Epithelial cell of prostate (primary cell): ENCODE measurements around the gene CYP2R1.

Experiments used
- DNase-seq: peaks from one replicate; pipeline ENCODE4 v3.0.0-alpha.2; 2011; ENCODE audit warnings: low read depth, low spot score
- H3K27ac ChIP-seq: fragments of 450-650 bp; 2 replicates; pipeline ENCODE4 v1.5.1; 2017; ENCODE audit warnings: mild to moderate bottlenecking

Gene CYP2R1

DNA sequence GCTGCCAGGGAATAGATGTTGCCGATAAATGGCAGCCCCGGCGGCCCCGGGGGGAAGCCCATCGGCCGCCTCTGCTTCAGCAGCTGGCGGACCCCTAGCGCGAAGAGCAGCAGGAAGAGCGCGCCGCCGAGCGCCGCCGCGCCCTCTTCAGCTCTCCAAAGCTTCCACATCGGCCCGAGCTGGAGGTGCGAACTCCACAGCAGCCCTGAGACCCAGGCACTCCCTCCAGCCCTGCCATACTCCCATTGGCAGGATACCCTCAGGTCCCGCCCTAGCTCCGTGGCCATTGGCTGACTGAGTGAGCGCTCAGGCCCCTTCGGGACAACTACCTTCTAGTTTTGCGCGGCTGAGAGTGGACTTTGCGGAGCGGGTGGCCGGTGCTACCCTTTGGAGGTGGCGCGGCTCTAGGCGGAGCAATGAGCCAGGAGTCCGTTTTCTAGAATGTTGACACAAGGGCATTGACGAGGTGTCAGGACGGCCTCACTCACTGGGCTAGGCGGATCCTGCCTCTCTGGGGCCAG, at the start of gene CYP2R1:
Gene CYP2R1, minus strand, starts transcription at position 196 of the 521 bp plus-strand sequence. Its CDS starts 26 bp downstream, at position 170.
- peak; percentile 89 for DNase-seq
- H3K27ac ChIP-seq: peak within 1 kb of the TSS; percentile 85

GRCh38 chr11:14938936-14939335, 46.9 kb upstream of the CYP2R1 start:
- no peak for DNase-seq
- H3K27ac ChIP-seq: no peak overlapping the region

DNA sequence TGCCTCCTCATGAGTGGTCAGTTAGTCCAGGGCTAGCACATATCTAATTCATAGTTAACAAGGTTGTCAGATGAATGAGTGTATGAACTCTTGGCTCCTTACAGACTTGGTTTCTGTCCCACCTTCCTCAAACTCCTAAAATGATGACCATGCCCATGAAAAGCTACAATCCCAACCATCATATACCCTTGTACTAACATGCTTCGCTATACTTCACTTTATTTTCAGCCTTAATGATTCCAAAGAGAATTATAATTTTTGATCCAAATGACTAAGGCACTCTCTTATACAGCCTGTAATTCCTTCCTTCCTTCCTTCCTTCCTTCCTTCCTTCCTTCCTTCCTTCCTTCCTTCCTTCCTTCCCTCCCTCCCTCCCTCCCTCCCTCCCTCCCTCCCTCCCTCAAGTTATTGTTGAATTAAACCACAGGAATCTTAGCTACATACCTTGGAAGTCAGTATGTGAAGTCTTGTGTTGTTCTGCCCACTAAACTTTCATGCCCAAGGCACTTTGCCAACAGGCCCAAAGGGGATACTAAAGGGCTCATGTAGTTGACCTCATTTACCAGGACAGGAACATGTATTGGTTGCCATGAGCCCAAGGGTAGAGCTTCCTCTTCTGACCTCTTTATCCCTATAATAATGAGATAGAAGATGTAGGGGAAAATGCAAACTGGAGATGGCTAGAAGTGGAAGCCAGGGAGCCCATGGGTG, 42.8 kb upstream of the CYP2R1 start:
- no peak for DNase-seq
- H3K27ac ChIP-seq: no peak overlapping the region

DNA sequence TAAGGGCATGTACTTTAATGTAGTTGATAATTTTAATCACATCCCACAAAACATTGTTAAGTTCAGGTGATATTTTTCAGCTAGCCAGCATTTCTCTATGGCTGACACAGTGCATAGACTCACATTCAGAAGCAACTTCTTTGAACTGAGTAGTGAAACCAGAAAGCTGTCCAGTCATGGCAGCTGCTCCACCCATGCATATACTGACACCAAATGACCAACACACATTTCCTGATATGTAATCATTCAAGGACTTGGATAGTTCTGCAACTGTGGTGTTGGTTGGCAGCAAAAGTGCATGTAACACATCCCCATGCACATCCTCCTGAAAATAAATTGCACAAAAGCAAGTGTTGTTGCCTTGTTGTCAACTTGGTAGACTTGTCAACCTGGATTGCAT, 40.4 kb upstream of the CYP2R1 start:
- DNase-seq: no peak
- peak overlapping the region; percentile 21 for H3K27ac ChIP-seq

- no peak for DNase-seq
- no peak overlapping the region for H3K27ac ChIP-seq
Observed at GRCh38 chr11:14930369-14930768, 38.3 kb upstream of the CYP2R1 start.

GRCh38 chr11:14927146-14927545, 35.1 kb upstream of the CYP2R1 start:
- peak; percentile 37 for DNase-seq
- H3K27ac ChIP-seq: no peak overlapping the region

DNA sequence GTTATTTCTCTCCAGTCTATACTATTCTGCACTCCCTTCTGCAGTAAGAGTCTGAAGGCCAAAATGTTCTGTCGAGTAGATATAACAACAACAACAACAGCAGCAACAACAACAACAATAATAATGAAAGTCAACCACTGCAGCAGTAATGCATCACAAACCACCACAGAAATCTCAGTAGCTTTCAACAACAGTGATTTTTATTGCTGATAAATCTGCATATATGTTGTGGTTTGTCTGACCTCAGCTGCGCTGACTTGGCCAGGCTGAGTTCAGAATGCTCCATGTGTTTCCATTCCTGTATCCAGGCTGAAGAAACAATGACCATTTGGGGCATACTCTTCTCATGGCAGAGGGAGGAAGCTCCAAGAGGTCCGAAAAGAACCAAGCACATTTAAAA, 32.3 kb upstream of the CYP2R1 start:
- DNase-seq: no peak
- H3K27ac ChIP-seq: no peak overlapping the region

DNA sequence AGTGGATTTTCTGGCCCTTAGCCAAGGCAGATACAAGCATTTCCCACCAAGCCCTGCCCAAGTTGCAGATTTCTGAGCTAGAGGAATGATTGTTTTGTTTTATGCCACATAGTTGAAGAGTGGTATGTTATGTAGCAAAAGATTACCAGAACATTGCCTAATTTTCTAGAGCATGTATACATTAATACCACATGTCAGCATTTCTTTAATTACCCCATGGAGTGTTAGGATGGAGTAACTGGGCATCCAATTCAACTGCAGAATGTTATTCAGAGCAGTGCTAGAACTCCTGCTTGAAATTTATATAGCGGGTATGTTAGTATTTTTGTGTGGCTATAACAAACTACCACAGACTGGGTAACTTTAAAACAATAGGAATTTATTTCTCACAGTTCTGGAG, 24.4 kb upstream of the CYP2R1 start:
- H3K27ac ChIP-seq: no peak overlapping the region
- no peak for DNase-seq

- DNase-seq: no peak
Observed at GRCh38 chr11:14914536-14914935, 22.5 kb upstream of the CYP2R1 start.

DNA sequence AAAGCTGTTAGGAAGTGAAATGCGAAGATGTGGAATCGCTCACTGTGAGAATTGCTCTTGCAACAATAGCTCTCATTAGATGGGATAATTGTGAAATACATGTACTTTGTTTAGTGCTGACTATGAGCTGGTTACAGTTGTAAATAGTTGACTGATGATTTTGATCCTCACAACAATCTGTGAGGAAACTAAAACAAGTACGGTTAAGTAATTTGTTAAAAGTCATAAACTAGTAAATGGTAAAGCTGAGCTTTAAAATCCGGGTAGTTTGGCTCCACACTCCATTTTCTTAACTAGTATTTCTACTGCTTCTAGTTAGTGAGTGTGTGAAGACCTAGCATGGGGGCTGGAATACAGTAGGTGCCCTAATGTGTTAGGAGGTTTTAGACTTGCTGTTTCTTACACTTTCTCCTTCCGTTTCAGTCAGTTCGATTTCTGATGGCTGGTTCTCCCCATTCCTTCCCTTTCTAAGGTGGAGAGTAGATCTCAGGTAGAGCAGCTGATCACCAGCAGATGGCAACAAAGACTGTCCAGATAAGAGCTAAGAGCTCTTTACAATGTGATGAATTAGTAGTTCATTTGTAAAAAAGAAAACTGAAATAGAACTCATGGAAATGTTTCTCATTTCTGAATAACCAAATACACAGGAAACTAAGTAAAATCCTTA, 16.3 kb upstream of the CYP2R1 start:
- H3K27ac ChIP-seq: no peak overlapping the region
- no peak for DNase-seq

More at GRCh38 chr11:14914536-14914935, 22.5 kb upstream of the CYP2R1 start:
- H3K27ac ChIP-seq: no peak overlapping the region

DNA sequence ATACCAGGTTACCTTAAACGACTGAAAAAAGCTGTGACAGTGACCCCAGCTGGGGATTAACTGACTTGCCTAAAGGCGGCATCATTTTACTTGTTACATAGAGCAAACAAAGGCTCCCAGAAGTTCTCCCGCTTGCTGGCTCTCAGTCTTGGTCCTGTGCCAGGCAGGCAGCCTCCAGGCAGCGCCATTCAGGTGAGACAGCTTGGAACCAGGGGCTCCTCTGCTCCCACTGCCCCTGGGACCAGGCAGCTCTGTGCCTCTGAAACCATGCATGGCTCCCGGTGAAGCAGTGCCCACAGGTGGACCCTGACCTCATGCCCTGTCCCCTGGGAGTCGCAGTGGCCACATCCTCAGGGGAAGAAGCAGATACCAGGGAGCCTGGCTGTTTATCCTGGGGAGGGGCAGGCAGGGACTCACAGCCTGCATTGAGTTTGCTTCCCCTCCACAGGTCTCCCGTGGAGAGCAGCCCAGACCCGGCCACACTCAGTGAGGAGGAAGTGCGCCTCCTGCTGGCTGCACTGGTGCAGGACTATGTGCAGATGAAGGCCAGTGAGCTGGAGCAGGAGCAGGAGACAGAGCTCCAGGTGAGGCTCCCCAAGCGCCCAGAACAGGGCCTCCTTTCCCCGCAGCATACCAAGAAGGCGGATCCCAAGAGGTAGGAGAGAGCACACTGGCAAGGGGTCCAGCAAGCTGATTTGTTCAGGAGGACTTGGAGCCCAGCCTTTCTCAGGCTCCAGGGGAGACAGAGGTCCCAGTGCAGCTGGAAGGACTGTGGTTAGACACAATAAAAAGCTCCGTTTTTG, 15.6 kb upstream of the CYP2R1 start:
- no peak overlapping the region for H3K27ac ChIP-seq
- DNase-seq: no peak

DNA sequence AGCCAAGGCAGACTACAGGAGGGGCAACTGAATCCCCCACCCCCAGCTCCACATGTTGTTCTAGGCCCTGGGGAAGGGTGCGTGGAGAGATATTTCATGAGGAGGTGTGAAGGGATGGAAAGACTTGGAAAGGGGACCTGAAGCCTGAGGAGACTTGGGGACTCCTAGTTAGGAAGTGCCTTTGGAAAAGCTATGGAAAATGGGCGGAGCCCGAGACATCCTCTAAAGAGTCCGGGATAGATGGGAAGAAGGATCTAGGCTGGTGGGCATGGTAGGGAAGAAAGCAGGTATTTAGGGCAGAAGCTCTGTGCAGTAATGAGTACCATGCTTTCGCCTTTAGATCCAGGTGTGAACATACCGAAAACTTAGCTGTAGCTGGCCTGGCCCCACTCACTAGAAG, 15.0 kb upstream of the CYP2R1 start:
- no peak for DNase-seq
- no peak overlapping the region for H3K27ac ChIP-seq

DNA sequence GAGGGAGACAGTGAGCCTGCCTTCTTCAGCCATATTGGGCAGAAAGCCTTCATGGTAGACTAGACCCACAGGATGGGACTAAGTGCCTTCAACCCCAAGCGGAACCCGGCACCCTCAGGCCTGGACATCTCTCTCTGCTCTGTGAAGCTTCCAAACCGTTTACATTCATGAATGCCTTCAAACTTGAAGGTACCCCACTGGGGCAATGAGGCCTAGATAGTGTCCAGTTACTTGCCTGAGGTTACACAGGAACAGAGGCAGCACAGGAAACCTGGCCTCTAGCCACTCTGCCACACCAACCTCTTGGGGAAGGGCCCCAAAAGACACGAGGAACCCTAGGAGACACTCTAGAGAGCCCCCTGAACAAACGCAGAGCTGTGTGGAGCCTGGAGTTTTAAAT, 14.5 kb upstream of the CYP2R1 start:
- H3K27ac ChIP-seq: no peak overlapping the region
- no peak for DNase-seq

- DNase-seq: no peak
- no peak overlapping the region for H3K27ac ChIP-seq
Observed at GRCh38 chr11:14905104-14906033, 13.3 kb upstream of the CYP2R1 start.

DNA sequence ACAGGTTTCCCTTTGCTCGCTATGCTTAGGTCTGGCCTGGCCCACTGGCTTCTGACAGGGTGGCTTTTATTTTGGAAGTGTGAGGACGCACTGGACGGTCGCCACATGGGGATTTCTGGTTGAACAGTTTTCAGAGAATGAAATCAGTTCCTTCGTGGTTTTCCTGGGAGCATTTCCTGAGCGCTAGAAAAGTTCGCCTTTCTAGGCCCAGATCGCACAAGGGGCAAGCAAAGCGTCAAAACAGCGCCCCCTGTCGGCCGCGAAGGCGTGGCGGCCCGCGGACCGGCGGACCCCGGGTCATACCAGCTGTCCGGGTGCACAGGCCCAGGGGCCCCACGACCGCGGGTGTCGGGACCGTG, 12.7 kb upstream of the CYP2R1 start:
- H3K27ac ChIP-seq: no peak overlapping the region
- no peak for DNase-seq

- peak; percentile 24 for DNase-seq
- H3K27ac ChIP-seq: no peak overlapping the region
Observed at GRCh38 chr11:14902650-14903350, 10.8 kb upstream of the CYP2R1 start.

DNA sequence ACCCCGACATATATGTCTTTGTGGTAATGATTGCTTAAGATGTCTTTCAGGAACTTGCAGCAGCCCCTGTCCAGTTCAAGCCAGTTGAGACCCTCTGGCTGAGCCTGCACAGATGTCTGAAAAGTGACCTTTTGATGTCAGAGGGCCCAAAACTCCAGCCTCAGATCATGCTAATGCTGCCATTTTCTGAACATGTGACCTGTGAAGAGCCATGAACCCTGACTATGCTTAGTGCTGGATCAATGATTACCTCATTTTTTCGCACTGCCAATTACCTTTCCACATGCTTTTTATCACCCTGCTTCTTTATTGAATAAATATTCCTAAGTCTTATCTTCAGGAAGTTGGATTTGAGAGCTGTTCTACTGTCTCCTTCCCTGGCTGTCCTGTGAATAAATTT, 6.9 kb upstream of the CYP2R1 start:
- H3K27ac ChIP-seq: no peak overlapping the region
- DNase-seq: no peak

- DNase-seq: no peak
- no peak overlapping the region for H3K27ac ChIP-seq
Observed at GRCh38 chr11:14898355-14898754, 6.3 kb upstream of the CYP2R1 start.
